K562 (cell line): ENCODE measurements around the gene CHST12. TPM values are rescaled to one million over a fixed set of nuclear protein-coding genes. Genes with fewer than 3 reads are reported as not detected.

Experiments
- CBX1 ChIP-seq: sonication (generic); IDR thresholded peaks from 2 replicates; pipeline ENCODE4 v1.6.1; 2016; ENCODE audit warnings: antibody characterized with exemption, low read depth, mild to moderate bottlenecking
- CEBPB ChIP-seq: fragments of 450-650 bp; IDR thresholded peaks from 2 replicates; pipeline ENCODE4 v1.6.1; 2016; ENCODE audit warnings: missing genetic modification characterization, missing compliant biosample characterization
- DIDO1 ChIP-seq: fragments of 450-650 bp; IDR thresholded peaks from 2 replicates; pipeline ENCODE4 v1.6.1; 2016; ENCODE audit warnings: low read depth, missing biosample characterization, missing genetic modification characterization
- ELF1 ChIP-seq: fragments of 200-800 bp; sonication (Bioruptor generic); IDR thresholded peaks from 2 replicates; pipeline ENCODE4 v1.6.1; 2016; ENCODE audit warnings: missing genetic modification characterization, missing compliant biosample characterization
- ELF4 ChIP-seq: fragments of 450-650 bp; formaldehyde crosslinking; IDR thresholded peaks from 2 replicates; pipeline ENCODE4 v1.4.0; 2022; ENCODE audit warnings: missing genetic modification characterization
- ETV1 ChIP-seq: fragments of 450-650 bp; conservative IDR thresholded peaks from 2 replicates; pipeline ENCODE4 v1.6.1; 2016; ENCODE audit warnings: missing genetic modification characterization, control low read depth, low read depth, missing compliant biosample characterization
- ETV5 ChIP-seq: sonication (generic); formaldehyde crosslinking; IDR thresholded peaks from 2 replicates; pipeline ENCODE4 v1.4.0; 2020; ENCODE audit warnings: low read depth, mild to moderate bottlenecking, missing genetic modification reagents
- LARP7 ChIP-seq: fragments of 450-650 bp; IDR thresholded peaks from 2 replicates; pipeline ENCODE4 v1.6.1; 2016
- MED1 ChIP-seq: sonication (generic); formaldehyde crosslinking; IDR thresholded peaks from 2 replicates; pipeline ENCODE4 v1.8.1; 2023; ENCODE audit warnings: missing genetic modification reagents, borderline replicate concordance
- NFRKB ChIP-seq: fragments of 450-650 bp; IDR thresholded peaks from 2 replicates; pipeline ENCODE4 v1.6.1; 2016; ENCODE audit warnings: low read depth
- NFXL1 ChIP-seq: fragments of 450-650 bp; formaldehyde crosslinking; IDR thresholded peaks from 2 replicates; pipeline ENCODE4 v1.4.0; 2021; ENCODE audit warnings: mild to moderate bottlenecking
- PML ChIP-seq: IDR thresholded peaks from 2 replicates; pipeline ENCODE4 v1.6.1; 2012; ENCODE audit warnings: low read length, inconsistent platforms
- POLR2A ChIP-seq: fragments of 450-650 bp; conservative IDR thresholded peaks from 2 replicates; pipeline ENCODE4 v1.6.1; 2016
- RBFOX2 ChIP-seq: fragments of 200-400 bp; formaldehyde crosslinking; IDR thresholded peaks from 2 replicates; pipeline ENCODE4 v1.6.1; 2017; ENCODE audit warnings: low read depth, mild to moderate bottlenecking, low read length, moderate library complexity
- SMAD4 ChIP-seq: fragments of 250-450 bp; sonication (Bioruptor Pico); conservative IDR thresholded peaks from 2 replicates; pipeline ENCODE4 v1.8.0; 2021; ENCODE audit warnings: inconsistent platforms, mild to moderate bottlenecking, moderate library complexity
- TAF15 ChIP-seq: fragments of 200-400 bp; formaldehyde crosslinking; IDR thresholded peaks from 2 replicates; pipeline ENCODE4 v1.6.1; 2017; ENCODE audit warnings: mild to moderate bottlenecking, low read depth, low read length, moderate library complexity
- TEAD1 ChIP-seq, 2 experiments: fragments of 450-650 bp in 1 of 2; sonication (generic) in 1 of 2; formaldehyde crosslinking; IDR thresholded peaks; 2 replicates each; pipeline versions ENCODE4 v1.4.0 to v1.8.0; 2020 to 2022; ENCODE audit warnings: mild to moderate bottlenecking in 2 of 2, missing genetic modification reagents in 1 of 2
- TEAD4 ChIP-seq, 2 experiments: sonication (generic) in 1 of 2; formaldehyde crosslinking in 1 of 2; IDR thresholded peaks; 2 replicates each; pipeline versions ENCODE4 v1.6.1 to v1.8.0; 2012 to 2022; ENCODE audit warnings: borderline replicate concordance in 1 of 2, inconsistent platforms in 1 of 2, low read length in 1 of 2, mild to moderate bottlenecking in 1 of 2, missing genetic modification reagents in 1 of 2
- TFAP4 ChIP-seq: sonication (generic); formaldehyde crosslinking; IDR thresholded peaks from 2 replicates; pipeline ENCODE4 v1.8.0; 2022; ENCODE audit warnings: missing genetic modification reagents, mild to moderate bottlenecking, moderate library complexity, borderline replicate concordance
- ZBED1 ChIP-seq: IDR thresholded peaks from 2 replicates; pipeline ENCODE4 v1.6.1; 2014
- ZNF274 ChIP-seq: IDR thresholded peaks from 2 replicates; pipeline ENCODE4 v1.6.1; 2011; ENCODE audit warnings: low read depth, mild to moderate bottlenecking, low read length, moderate library complexity, borderline replicate concordance
- ZNF311 ChIP-seq: fragments of 250-450 bp; sonication (Bioruptor Pico); IDR thresholded peaks from 2 replicates; pipeline ENCODE4 v1.4.0; 2020; ENCODE audit warnings: mild to moderate bottlenecking, moderate library complexity
- polyA plus RNA-seq, 8 experiments: library from polyadenylated mRNA; depleted of rRNA in 4 of 8; stranded (reverse) in 5 of 8; unstranded in 3 of 8; fragments of >200 nt; fragmentation: Nextera tagmentation in 2 of 8; fragmentation: Illumina TruSeq in 1 of 8; extraction: Ambion mirVana in 2 of 8; extraction: Trizol in 1 of 8; gene quantifications; 2 replicates each; pipeline versions ENCODE4 v1.2.1 to v1.2.3, GENCODE V29; 2011 to 2014; ENCODE audit warnings: inconsistent platforms in 1 of 8, missing spikeins in 1 of 8
- total RNA-seq, 7 experiments: library from RNA; depleted of rRNA in 6 of 7; stranded (reverse); fragments of >200 nt in 6 of 7; fragmentation: Illumina TruSeq in 2 of 7; extraction: Trizol in 2 of 7; gene quantifications; 2 replicates each; pipeline versions ENCODE4 v1.2.1 to v1.2.3, GENCODE V29; 2011 to 2021; ENCODE audit warnings: low replicate concordance in 1 of 7
- TF ChIP-seq, protein P1 (sequence below): sonication (generic); IDR thresholded peaks from 2 replicates; pipeline ENCODE4 v1.6.1; 2016
- TF ChIP-seq, protein P2 (sequence below): fragments of 450-650 bp; IDR thresholded peaks from 2 replicates; pipeline ENCODE4 v1.6.1; 2017; ENCODE audit warnings: mild to moderate bottlenecking, moderate library complexity

The CHST12 gene
- total and polyA plus RNA-seq, 9 of the 15 experiments (the other 6 are each of a cell fraction or from before 2014, with no cell fraction given): 0.18 to 19.8 (median 3.6) TPM

GRCh38 chr7:2399848-2400587 lies 3.4 kb upstream of the CHST12 start (continued):
- peak; percentile 44; the same call in 1 of the 2 replicates for TF ChIP-seq TFAP4 (CRISPR knock-in tag)
- TF ChIP-seq, protein P1, sequence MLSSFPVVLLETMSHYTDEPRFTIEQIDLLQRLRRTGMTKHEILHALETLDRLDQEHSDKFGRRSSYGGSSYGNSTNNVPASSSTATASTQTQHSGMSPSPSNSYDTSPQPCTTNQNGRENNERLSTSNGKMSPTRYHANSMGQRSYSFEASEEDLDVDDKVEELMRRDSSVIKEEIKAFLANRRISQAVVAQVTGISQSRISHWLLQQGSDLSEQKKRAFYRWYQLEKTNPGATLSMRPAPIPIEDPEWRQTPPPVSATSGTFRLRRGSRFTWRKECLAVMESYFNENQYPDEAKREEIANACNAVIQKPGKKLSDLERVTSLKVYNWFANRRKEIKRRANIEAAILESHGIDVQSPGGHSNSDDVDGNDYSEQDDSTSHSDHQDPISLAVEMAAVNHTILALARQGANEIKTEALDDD: peak; percentile 19; the same call in 1 of the 2 replicates
- TF ChIP-seq POLR2A: peak; percentile 39; the same call in 1 of the 2 replicates
- TF ChIP-seq, protein P2, sequence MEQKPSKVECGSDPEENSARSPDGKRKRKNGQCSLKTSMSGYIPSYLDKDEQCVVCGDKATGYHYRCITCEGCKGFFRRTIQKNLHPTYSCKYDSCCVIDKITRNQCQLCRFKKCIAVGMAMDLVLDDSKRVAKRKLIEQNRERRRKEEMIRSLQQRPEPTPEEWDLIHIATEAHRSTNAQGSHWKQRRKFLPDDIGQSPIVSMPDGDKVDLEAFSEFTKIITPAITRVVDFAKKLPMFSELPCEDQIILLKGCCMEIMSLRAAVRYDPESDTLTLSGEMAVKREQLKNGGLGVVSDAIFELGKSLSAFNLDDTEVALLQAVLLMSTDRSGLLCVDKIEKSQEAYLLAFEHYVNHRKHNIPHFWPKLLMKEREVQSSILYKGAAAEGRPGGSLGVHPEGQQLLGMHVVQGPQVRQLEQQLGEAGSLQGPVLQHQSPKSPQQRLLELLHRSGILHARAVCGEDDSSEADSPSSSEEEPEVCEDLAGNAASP: no peak
- no peak for TF ChIP-seq DIDO1
- TF ChIP-seq CEBPB: peak; percentile 54; the same call in 1 of the 2 replicates
- no peak for TF ChIP-seq TAF15
- TF ChIP-seq ELF1 (tag): peak; percentile 47; the same call in 1 of the 2 replicates
- peak; percentile 39; the same call in 1 of the 2 replicates for TF ChIP-seq ETV1 (tag)
- TF ChIP-seq SMAD4 (CRISPR knock-in tag): peak; percentile 68
- TF ChIP-seq ETV5: no peak
- TF ChIP-seq NFRKB: peak; percentile 49; the same call in 1 of the 2 replicates
- TF ChIP-seq RBFOX2: peak; percentile 61
- peak; percentile 36 to 60; a peak in 1 of 4 replicates for TF ChIP-seq TEAD1 (CRISPR knock-in tag; IDR thresholded peaks at IDR 0.05)
- no peak for TF ChIP-seq LARP7
- no peak for TF ChIP-seq ZNF311
- TF ChIP-seq ZNF274: no peak
- TF ChIP-seq ZBED1: no peak
- peak; percentile 77; the same call in 1 of the 2 replicates for TF ChIP-seq CBX1
- TF ChIP-seq PML: peak; percentile 42; the same call in 1 of the 2 replicates
- 0 out of 2 replicates have a peak, but pooled peaks have one; percentile 63 for TF ChIP-seq ELF4 (CRISPR knock-in tag)
- TF ChIP-seq MED1 (CRISPR knock-in tag): no peak
- TF ChIP-seq TEAD4 (IDR thresholded peaks at IDR 0.05; ENCODE audit: low read length): peak; percentile 63
- TF ChIP-seq TEAD4 (CRISPR knock-in tag; IDR thresholded peaks at IDR 0.05; ENCODE audit: borderline replicate concordance): no peak
- TF ChIP-seq NFXL1 (CRISPR knock-in tag): no peak
